Stimulated activated memory B cell treated with anti-CD40 and anti-IgM and Interleukin-4, amounts not matched to agents 10 μg/mL and 1 μg/mL and 100 μg/mL, for 72 hours (primary cell): ENCODE results near the gene MOB3B.

ENCODE experiments used
- ATAC-seq: fragments of 150-1000 bp; cut with Tn5 transposase; 2 replicates; pipeline ENCODE4 v1.10.0; 2021
- H3K27ac Mint-ChIP-seq: one replicate; pipeline ENCODE4 v1.8.0; 2022; ENCODE audit warnings: mild to moderate bottlenecking, mixed read lengths
- H3K27me3 Mint-ChIP-seq: one replicate; pipeline ENCODE4 v1.8.0; 2022; ENCODE audit warnings: mixed read lengths
- H3K36me3 Mint-ChIP-seq: one replicate; pipeline ENCODE4 v1.8.0; 2022; ENCODE audit warnings: mixed read lengths
- H3K4me1 Mint-ChIP-seq: one replicate; pipeline ENCODE4 v1.8.0; 2022; ENCODE audit warnings: mixed read lengths
- H3K4me3 Mint-ChIP-seq: one replicate; pipeline ENCODE4 v1.8.0; 2022; ENCODE audit warnings: mild to moderate bottlenecking, moderate library complexity, mixed read lengths
- H3K9me3 Mint-ChIP-seq: one replicate; pipeline ENCODE4 v1.8.0; 2022; ENCODE audit warnings: mixed read lengths

The MOB3B gene

GRCh38 chr9:27483576-27483975 lies 46.0 kb downstream of the MOB3B start:
- Mint-ChIP-seq H3K27ac (peak overlapping the region; percentile 55), H3K4me3 (no peak overlapping the region), H3K36me3 (peaks cover 1% of the 10 kb centered on the region), H3K9me3 (peaks cover 1% of the 10 kb centered on the region), H3K4me1 (peaks cover 88% of the 10 kb centered on the region), H3K27me3 (no peaks in the 10 kb centered on the region)
- peak; percentile 84 for ATAC-seq

- Mint-ChIP-seq H3K4me1 (peaks cover 83% of the 10 kb centered on the region), H3K4me3 (no peak overlapping the region), H3K9me3 (peaks cover 5% of the 10 kb centered on the region), H3K27ac (no peak overlapping the region), H3K27me3 (no peaks in the 10 kb centered on the region), H3K36me3 (peaks cover 10% of the 10 kb centered on the region)
- ATAC-seq = no peak
Measured at GRCh38 chr9:27482709-27483108, 46.9 kb downstream of the MOB3B start.

GRCh38 chr9:27478322-27478721 lies 51.3 kb downstream of the MOB3B start:
- H3K27me3 Mint-ChIP-seq = no peaks in the 10 kb centered on the region
- H3K27ac Mint-ChIP-seq = no peak overlapping the region
- peaks cover 31% of the 10 kb centered on the region for H3K36me3 Mint-ChIP-seq
- H3K4me3 Mint-ChIP-seq = no peak overlapping the region
- no peak for ATAC-seq
- H3K9me3 Mint-ChIP-seq = peaks cover 5% of the 10 kb centered on the region
- peaks cover 72% of the 10 kb centered on the region for H3K4me1 Mint-ChIP-seq

- Mint-ChIP-seq H3K4me3 (no peak overlapping the region), H3K4me1 (peaks cover 67% of the 10 kb centered on the region), H3K27ac (peak overlapping the region; percentile 52), H3K36me3 (peaks cover 31% of the 10 kb centered on the region), H3K27me3 (no peaks in the 10 kb centered on the region), H3K9me3 (peaks cover 5% of the 10 kb centered on the region)
- ATAC-seq = no peak
Measured at GRCh38 chr9:27476870-27477515, 52.6 kb downstream of the MOB3B start.

- Mint-ChIP-seq H3K9me3 (peaks cover 5% of the 10 kb centered on the region), H3K4me1 (peaks cover 61% of the 10 kb centered on the region), H3K36me3 (peaks cover 39% of the 10 kb centered on the region), H3K27ac (no peak overlapping the region), H3K27me3 (no peaks in the 10 kb centered on the region), H3K4me3 (no peak overlapping the region)
- no peak for ATAC-seq
Measured at GRCh38 chr9:27475057-27475595, 54.5 kb downstream of the MOB3B start.

GRCh38 chr9:27474305-27474704 lies 55.3 kb downstream of the MOB3B start:
- Mint-ChIP-seq H3K27me3 (no peaks in the 10 kb centered on the region), H3K36me3 (peaks cover 42% of the 10 kb centered on the region), H3K4me1 (peaks cover 57% of the 10 kb centered on the region), H3K9me3 (peaks cover 5% of the 10 kb centered on the region), H3K4me3 (no peak overlapping the region), H3K27ac (no peak overlapping the region)
- no peak for ATAC-seq

GRCh38 chr9:27473111-27473529 lies 56.5 kb downstream of the MOB3B start:
- Mint-ChIP-seq H3K27me3 (no peaks in the 10 kb centered on the region), H3K27ac (no peak overlapping the region), H3K36me3 (peaks cover 38% of the 10 kb centered on the region), H3K4me3 (no peak overlapping the region), H3K4me1 (peaks cover 65% of the 10 kb centered on the region), H3K9me3 (no peaks in the 10 kb centered on the region)
- no peak for ATAC-seq

GRCh38 chr9:27472195-27472594 lies 57.4 kb downstream of the MOB3B start:
- Mint-ChIP-seq H3K4me1 (peaks cover 66% of the 10 kb centered on the region), H3K4me3 (no peak overlapping the region), H3K36me3 (peaks cover 30% of the 10 kb centered on the region), H3K27ac (no peak overlapping the region), H3K27me3 (no peaks in the 10 kb centered on the region), H3K9me3 (no peaks in the 10 kb centered on the region)
- ATAC-seq = no peak

GRCh38 chr9:27471789-27472188 lies 57.8 kb downstream of the MOB3B start:
- no peak for ATAC-seq
- Mint-ChIP-seq H3K36me3 (peaks cover 26% of the 10 kb centered on the region), H3K27ac (no peak overlapping the region), H3K4me1 (peaks cover 66% of the 10 kb centered on the region), H3K9me3 (no peaks in the 10 kb centered on the region), H3K4me3 (no peak overlapping the region), H3K27me3 (no peaks in the 10 kb centered on the region)

- Mint-ChIP-seq H3K4me3 (no peak overlapping the region), H3K9me3 (no peaks in the 10 kb centered on the region), H3K27me3 (no peaks in the 10 kb centered on the region)
Measured at GRCh38 chr9:27471366-27471765, 58.2 kb downstream of the MOB3B start.

GRCh38 chr9:27470291-27470856 lies 59.2 kb downstream of the MOB3B start:
- H3K27ac Mint-ChIP-seq = peak overlapping the region; percentile 45
- no peaks in the 10 kb centered on the region for H3K9me3 Mint-ChIP-seq
- H3K4me3 Mint-ChIP-seq = no peak overlapping the region
- ATAC-seq = no peak
- H3K27me3 Mint-ChIP-seq = no peaks in the 10 kb centered on the region
- H3K36me3 Mint-ChIP-seq = peaks cover 21% of the 10 kb centered on the region
- peaks cover 62% of the 10 kb centered on the region for H3K4me1 Mint-ChIP-seq

More at GRCh38 chr9:27471366-27471765, 58.2 kb downstream of the MOB3B start:
- peaks cover 66% of the 10 kb centered on the region for H3K4me1 Mint-ChIP-seq
- ATAC-seq = no peak
- H3K36me3 Mint-ChIP-seq = peaks cover 24% of the 10 kb centered on the region
- no peak overlapping the region for H3K27ac Mint-ChIP-seq

- H3K36me3 Mint-ChIP-seq = peaks cover 28% of the 10 kb centered on the region
- no peak overlapping the region for H3K4me3 Mint-ChIP-seq
- H3K9me3 Mint-ChIP-seq = peaks cover 3% of the 10 kb centered on the region
- no peaks in the 10 kb centered on the region for H3K27me3 Mint-ChIP-seq
- no peak for ATAC-seq
- H3K4me1 Mint-ChIP-seq = peaks cover 57% of the 10 kb centered on the region
- H3K27ac Mint-ChIP-seq = peak overlapping the region; percentile 75
Measured at GRCh38 chr9:27469550-27469949, 60.1 kb downstream of the MOB3B start.

- H3K36me3 Mint-ChIP-seq = peaks cover 33% of the 10 kb centered on the region
- H3K27me3 Mint-ChIP-seq = no peaks in the 10 kb centered on the region
- peaks cover 57% of the 10 kb centered on the region for H3K4me1 Mint-ChIP-seq
- H3K27ac Mint-ChIP-seq = peak overlapping the region; percentile 75
- peaks cover 3% of the 10 kb centered on the region for H3K9me3 Mint-ChIP-seq
- H3K4me3 Mint-ChIP-seq = no peak overlapping the region
- peak; percentile 92 for ATAC-seq
Measured at GRCh38 chr9:27468462-27469110, 61.0 kb downstream of the MOB3B start.

- peaks cover 52% of the 10 kb centered on the region for H3K4me1 Mint-ChIP-seq
- H3K36me3 Mint-ChIP-seq = peaks cover 39% of the 10 kb centered on the region
- H3K4me3 Mint-ChIP-seq = no peak overlapping the region
- peak overlapping the region; percentile 75 for H3K27ac Mint-ChIP-seq
- H3K9me3 Mint-ChIP-seq = peaks cover 3% of the 10 kb centered on the region
- peak; percentile 81 for ATAC-seq
- no peaks in the 10 kb centered on the region for H3K27me3 Mint-ChIP-seq
Measured at GRCh38 chr9:27468000-27468399, 61.6 kb downstream of the MOB3B start.

- Mint-ChIP-seq H3K27ac (peak overlapping the region; percentile 75), H3K4me1 (peaks cover 52% of the 10 kb centered on the region), H3K4me3 (no peak overlapping the region), H3K9me3 (peaks cover 3% of the 10 kb centered on the region), H3K27me3 (no peaks in the 10 kb centered on the region), H3K36me3 (peaks cover 39% of the 10 kb centered on the region)
- ATAC-seq = no peak
Measured at GRCh38 chr9:27467486-27467885, 62.1 kb downstream of the MOB3B start.
